Common myeloid progenitor, CD34-positive (primary cell): ENCODE measurements around the gene MAEL.
"Not testable (repeated sequence)": the region's sequence is repeated elsewhere in the genome, so short reads cannot be mapped to it uniquely, and the experiment has no call there.

ENCODE experiments used
- CTCF ChIA-PET: fragments of 350-600 bp; sonication (Branson Sonifier 250); formaldehyde crosslinking; loops from one replicate; lab custom pipeline; 2021; ENCODE audit warnings: antibody characterized with exemption; lab: Charles Lee
- POLR2A ChIA-PET: fragments of 350-600 bp; sonication (Branson Sonifier 250); formaldehyde crosslinking; loops from one replicate; lab custom pipeline; 2021; ENCODE audit warnings: antibody characterized with exemption; lab: Charles Lee
- DNase-seq, 3 donors: peaks; one replicate each; pipeline versions ENCODE4 v3.0.0 to v3.0.0-alpha.2; 2013
- H3K27ac ChIP-seq, 2 experiments: 1 replicate in 1 of 2; 2 replicates in 1 of 2; pipeline ENCODE4 v1.7.0; 2013; ENCODE audit warnings: inconsistent platforms in 2 of 2, low read length in 2 of 2, mild to moderate bottlenecking in 2 of 2, low read depth in 1 of 2, moderate library complexity in 1 of 2; ENCODE audit not compliant: severe bottlenecking in 2 of 2, insufficient read depth in 1 of 2, poor library complexity in 1 of 2
- H3K27me3 ChIP-seq, 5 experiments: replicated peaks in 2 of 5; 1 replicate in 3 of 5; 2 replicates in 2 of 5; pipeline versions ENCODE4 v1.6.1 to v1.7.0; 2013; ENCODE audit warnings: low read length in 4 of 5, mild to moderate bottlenecking in 2 of 5, moderate library complexity in 2 of 5, inconsistent platforms in 1 of 5; ENCODE audit not compliant: insufficient read depth in 5 of 5, control insufficient read depth in 4 of 5
- H3K36me3 ChIP-seq, 4 experiments: 1 replicate in 2 of 4; 2 replicates in 2 of 4; pipeline versions ENCODE4 v1.6.1 to v1.7.0; 2013; ENCODE audit warnings: low read length in 3 of 4, control low read depth in 1 of 4, mild to moderate bottlenecking in 1 of 4; ENCODE audit not compliant: control insufficient read depth in 4 of 4, insufficient read depth in 4 of 4
- H3K4me1 ChIP-seq, 4 experiments: 1 replicate in 3 of 4; 2 replicates in 1 of 4; pipeline versions ENCODE4 v1.6.1 to v1.7.1; 2013; ENCODE audit warnings: low read length in 3 of 4, mild to moderate bottlenecking in 3 of 4, control low read depth in 1 of 4, inconsistent platforms in 1 of 4, moderate library complexity in 1 of 4; ENCODE audit not compliant: control insufficient read depth in 4 of 4, insufficient read depth in 4 of 4; ENCODE audit errors: control extremely low read depth in 1 of 4
- H3K4me3 ChIP-seq, 7 experiments: 1 replicate in 4 of 7; 2 replicates in 3 of 7; pipeline versions ENCODE4 v1.5.1 to v1.7.0; 2013; ENCODE audit warnings: mild to moderate bottlenecking in 7 of 7, low read length in 6 of 7, moderate library complexity in 6 of 7, inconsistent platforms in 2 of 7, low read depth in 2 of 7, control low read depth in 1 of 7; ENCODE audit not compliant: insufficient read depth in 4 of 7, control insufficient read depth in 1 of 7; ENCODE audit errors: extremely low read depth in 1 of 7
- H3K9me3 ChIP-seq, 5 experiments: 1 replicate in 4 of 5; 2 replicates in 1 of 5; pipeline versions ENCODE4 v1.6.1 to v1.7.1; 2013; ENCODE audit warnings: low read length in 4 of 5, mild to moderate bottlenecking in 2 of 5, inconsistent platforms in 1 of 5, low read depth in 1 of 5, moderate library complexity in 1 of 5; ENCODE audit not compliant: control insufficient read depth in 4 of 5, insufficient read depth in 2 of 5; ENCODE audit errors: control extremely low read depth in 1 of 5
- WGBS: methylation state at CpG from one replicate; pipeline ENCODE4 v1.1.5; 2013; ENCODE audit not compliant: insufficient coverage; 5-methylcytosine and 5-hydroxymethylcytosine counted together

MAEL gene

DNA sequence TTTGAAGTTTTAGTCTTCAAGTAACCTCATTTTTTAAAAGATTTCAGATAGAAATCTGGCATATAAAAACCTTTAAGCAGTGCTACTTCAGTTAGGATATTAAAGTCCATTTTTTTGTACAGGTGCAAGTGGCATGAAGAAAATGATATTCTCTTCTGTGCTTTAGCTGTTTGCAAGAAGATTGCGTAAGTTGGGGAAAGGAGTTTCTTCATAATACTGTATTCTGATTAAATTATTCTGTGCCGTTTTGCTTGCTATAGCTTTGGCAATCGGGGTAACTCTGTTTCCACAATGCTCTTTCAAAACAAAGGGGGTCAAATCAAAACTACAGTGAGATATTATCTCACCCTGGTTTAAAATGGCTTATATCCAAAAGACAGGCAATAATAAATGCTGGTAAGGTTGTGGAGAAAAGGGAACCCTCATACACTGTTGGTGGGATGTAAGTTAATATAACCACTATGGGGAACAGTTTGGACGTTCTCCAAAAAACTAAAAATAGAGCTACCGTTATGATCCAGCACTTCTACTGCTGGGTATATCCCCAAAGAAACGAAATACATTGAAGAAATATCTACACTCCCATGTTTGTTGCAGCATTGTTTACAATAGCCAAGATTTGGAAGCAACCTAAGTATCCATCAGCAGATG is 27.1 kb downstream of the MAEL start:
- no peaks in the 10 kb centered on the region for H3K36me3 ChIP-seq
- peaks cover 0 to 3% (median 0%) of the 10 kb centered on the region in 5 experiments for H3K27me3 ChIP-seq
- ChIA-PET POLR2A (no interaction called here), CTCF (interaction anchor here (1.0 kb wide), 1 partner anchor 43 kb away, joined by 3 read pairs; no protein-coding TSS in a partner anchor)
- peak in 2 of 3 donors; percentile 37 to 41 for DNase-seq
- peaks cover 0 to 7% (median 0%) of the 10 kb centered on the region in 4 experiments for H3K4me1 ChIP-seq
- peak overlapping the region in 1 of 7 experiments; percentile 10 for H3K4me3 ChIP-seq
- WGBS = 42% methylated on average over 2 of the region's 6 CpGs
- H3K27ac ChIP-seq = no peak overlapping the region
- no peaks in the 10 kb centered on the region for H3K9me3 ChIP-seq

DNA sequence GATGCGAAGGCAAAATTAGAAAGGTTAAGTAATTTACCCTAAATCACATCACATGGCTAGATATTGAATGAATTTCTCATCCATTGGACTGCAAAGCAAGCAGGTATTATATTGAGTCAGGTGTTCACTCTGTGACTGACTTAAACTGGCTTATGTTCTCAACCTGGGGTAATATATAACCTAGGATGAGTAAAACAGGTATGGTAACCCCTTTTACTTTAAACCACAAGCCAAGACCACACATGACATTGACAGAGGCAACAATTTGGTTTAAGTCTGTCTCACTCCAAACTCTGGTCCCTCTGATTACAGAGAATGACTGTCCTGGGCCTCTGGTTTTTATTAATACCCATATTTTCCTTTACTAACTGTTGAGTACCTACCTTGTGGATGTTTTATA is 33.3 kb downstream of the MAEL start:
- no peak overlapping the region for H3K27ac ChIP-seq
- no peaks in the 10 kb centered on the region for H3K36me3 ChIP-seq
- WGBS = no CpG with 5 or more reads among the region's 1 CpG
- peaks cover 0 to 3% (median 0%) of the 10 kb centered on the region in 5 experiments for H3K9me3 ChIP-seq
- H3K27me3 ChIP-seq = no peaks in the 10 kb centered on the region
- no peak overlapping the region for H3K4me3 ChIP-seq
- ChIA-PET CTCF (interaction anchor here (1.1 kb wide), 1 partner anchor 112 kb away, joined by 3 read pairs; no protein-coding TSS in a partner anchor), POLR2A (no interaction called here)
- H3K4me1 ChIP-seq = no peaks in the 10 kb centered on the region
- DNase-seq = no peak

DNA sequence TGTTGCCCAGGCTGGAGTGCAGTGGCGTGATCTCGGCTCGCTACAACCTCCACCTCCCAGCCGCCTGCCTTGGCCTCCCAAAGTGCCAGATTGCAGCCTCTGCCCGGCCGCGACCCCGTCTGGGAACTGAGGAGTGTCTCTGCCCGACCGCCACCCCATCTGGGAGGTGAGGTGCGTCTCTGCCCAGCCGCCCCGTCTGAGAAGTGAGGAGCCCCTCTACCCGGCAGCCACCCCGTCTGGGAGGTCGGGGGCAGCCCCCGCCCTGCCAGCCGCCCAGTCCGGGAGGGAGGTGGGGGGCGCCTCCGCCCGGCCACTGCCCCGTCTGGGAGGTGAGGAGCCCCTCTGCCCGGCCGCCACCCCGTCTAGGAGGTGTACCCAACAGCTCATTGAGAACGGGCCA is 40.5 kb downstream of the MAEL start:
- DNase-seq, H3K36me3 ChIP-seq, H3K27ac ChIP-seq, H3K4me1 ChIP-seq, H3K9me3 ChIP-seq, H3K27me3 ChIP-seq, POLR2A ChIA-PET, H3K4me3 ChIP-seq: not testable (repeated sequence)
- WGBS = 98% methylated on average over 13 of the region's 27 CpGs
- CTCF ChIA-PET = interaction anchor here (0.8 kb wide), 1 partner anchor 25 kb away, joined by 3 read pairs; no protein-coding TSS in a partner anchor

DNA sequence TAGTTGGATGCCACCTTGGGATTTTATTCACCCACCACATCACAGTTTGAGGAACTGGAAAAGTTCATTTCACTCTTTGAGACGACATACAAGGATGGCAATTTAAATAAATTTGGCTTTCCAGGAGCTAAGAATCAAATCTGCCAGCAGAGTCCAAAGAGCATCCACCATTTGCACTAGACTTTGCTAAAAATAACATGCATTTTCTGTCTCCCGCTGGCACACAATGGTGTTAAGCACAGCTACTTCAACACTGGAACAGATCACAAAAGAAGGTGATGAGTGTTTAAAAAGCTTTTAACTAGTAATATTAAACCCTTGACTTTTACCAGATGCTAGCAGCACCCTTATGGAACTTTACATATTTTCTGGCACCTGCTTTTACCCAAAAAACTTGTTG is 44.6 kb downstream of the MAEL start:
- no peak for DNase-seq
- Histone ChIP-seq H3K4me3 (no peak overlapping the region), H3K27me3 (no peaks in the 10 kb centered on the region), H3K27ac (no peak overlapping the region), H3K36me3 (no peaks in the 10 kb centered on the region), H3K4me1 (no peaks in the 10 kb centered on the region), H3K9me3 (peaks cover 0 to under 1% (median 0%) of the 10 kb centered on the region in 5 experiments)
- 100% methylated on average over 1 of the region's 2 CpGs for WGBS
- ChIA-PET CTCF (interaction anchor here (1.0 to 1.7 kb wide), 3 partner anchors 24 to 32 kb away, joined by 3 to 4 read pairs (median 4); no protein-coding TSS in a partner anchor), POLR2A (no interaction called here)

DNA sequence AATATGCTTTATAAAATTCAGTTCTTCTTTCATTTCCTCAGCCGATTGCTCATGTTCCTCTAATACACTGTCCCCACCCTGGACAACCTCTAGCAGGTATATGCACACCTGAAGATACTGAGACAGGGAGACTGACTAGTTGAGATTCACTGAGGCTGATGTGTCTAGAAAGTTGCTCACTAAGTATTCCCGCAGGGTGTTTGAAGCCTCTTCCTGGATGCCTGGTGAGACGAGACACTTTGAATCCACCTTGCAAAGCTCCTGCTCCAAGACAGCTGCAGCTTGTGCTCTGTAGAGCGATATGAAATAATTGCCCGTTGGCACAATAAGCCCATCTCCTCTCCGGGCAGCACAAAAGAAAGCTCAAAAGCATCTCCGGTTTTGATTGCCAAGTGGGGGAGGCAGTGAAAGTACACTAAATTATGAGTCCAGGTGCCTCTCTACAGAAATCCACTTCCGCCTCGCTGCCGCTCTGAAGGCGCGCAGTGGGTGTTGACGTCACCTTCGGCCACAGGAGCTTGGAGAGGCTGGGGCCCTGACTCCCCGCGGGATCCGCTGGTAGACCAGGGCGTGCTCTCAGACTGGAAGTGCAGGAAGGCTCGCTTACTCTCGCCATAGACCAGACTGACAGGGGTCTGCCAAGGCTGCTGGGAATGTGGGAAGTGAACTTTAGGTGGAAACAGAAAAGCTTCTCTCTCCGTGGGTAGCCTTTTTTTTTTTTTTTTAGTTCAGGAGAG is 54.8 kb downstream of the MAEL start:
- 10% methylated on average over 16 of the region's 21 CpGs for WGBS
- Histone ChIP-seq H3K4me3 (peak overlapping the region; percentile 37 to 83 (median 69)), H3K36me3 (no peaks in the 10 kb centered on the region), H3K27ac (no peak overlapping the region), H3K4me1 (peaks cover 3 to 11% (median 6%) of the 10 kb centered on the region in 4 experiments), H3K9me3 (no peaks in the 10 kb centered on the region), H3K27me3 (no peaks in the 10 kb centered on the region)
- ChIA-PET CTCF (interaction anchor here (1.0 to 2.5 kb wide), 6 partner anchors 11 to 134 kb away, joined by 3 to 12 read pairs (median 5); no protein-coding TSS in a partner anchor), POLR2A (interaction anchor here (1.2 kb wide), 1 partner anchor 102 kb away, joined by 3 read pairs; no protein-coding TSS in a partner anchor)
- peak; percentile 78 to 91 (median 87) for DNase-seq

DNA sequence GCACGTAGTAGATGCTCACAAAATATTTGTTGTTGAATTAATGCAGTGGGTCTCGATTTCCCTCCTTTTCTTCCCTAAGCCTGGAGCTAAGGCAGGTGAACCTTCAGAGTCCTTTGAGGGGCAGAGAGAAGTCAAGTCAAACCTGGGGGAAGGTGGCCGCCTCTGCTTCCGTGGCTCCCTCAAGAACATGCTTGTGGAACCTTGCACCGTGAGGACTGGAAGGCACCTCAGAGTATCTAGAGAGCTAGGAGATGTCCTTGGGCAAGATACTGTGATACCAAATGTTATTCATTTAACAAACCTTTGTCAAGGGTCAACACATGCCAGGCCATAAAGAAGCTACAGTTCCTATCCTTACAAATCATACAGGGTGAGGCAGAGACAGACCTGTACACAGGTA is 62.8 kb downstream of the MAEL start:
- no peaks in the 10 kb centered on the region for H3K27me3 ChIP-seq
- H3K4me1 ChIP-seq = peaks cover 0 to 9% (median 5%) of the 10 kb centered on the region in 4 experiments
- H3K4me3 ChIP-seq = no peak overlapping the region
- no peaks in the 10 kb centered on the region for H3K9me3 ChIP-seq
- POLR2A ChIA-PET = no interaction called here
- CTCF ChIA-PET = interaction anchor here (0.7 to 18.3 kb wide), 7 partner anchors 10 to 481 kb away, joined by 3 to 666 read pairs (median 4); no protein-coding TSS in a partner anchor
- WGBS = 100% methylated on average over 1 of the region's 5 CpGs
- no peak for DNase-seq
- no peak overlapping the region for H3K27ac ChIP-seq
- H3K36me3 ChIP-seq = peaks cover 0 to 17% (median 0%) of the 10 kb centered on the region in 4 experiments
